SJSA1 (cell line): Measurements from ENCODE around the gene SRRM1. TPM values are rescaled to one million over a fixed set of nuclear protein-coding genes. Genes with fewer than 3 reads are reported as not detected.
A peak's percentile ranks its signal among the peaks of the same experiment; 100 is the strongest.

Experiments used
- DNase-seq, 2 experiments: peaks; one replicate each; pipeline ENCODE4 v3.0.0-alpha.2; 2015 to 2020; ENCODE audit warnings: low spot score in 2 of 2, low read depth in 1 of 2
- H3K27ac ChIP-seq: fragments of 250-450 bp; sonication (Bioruptor Pico); 2 replicates; pipeline ENCODE4 v1.5.1; 2020; ENCODE audit warnings: mild to moderate bottlenecking, moderate library complexity
- H3K27me3 ChIP-seq: fragments of 250-450 bp; sonication (Bioruptor Pico); replicated peaks from 2 replicates; pipeline ENCODE4 v1.5.1; 2020; ENCODE audit warnings: mild to moderate bottlenecking, moderate library complexity
- H3K36me3 ChIP-seq: fragments of 250-450 bp; sonication (Bioruptor Pico); 2 replicates; pipeline ENCODE4 v1.5.1; 2020; ENCODE audit warnings: mild to moderate bottlenecking
- H3K4me1 ChIP-seq: fragments of 250-450 bp; sonication (Bioruptor Pico); replicated peaks from 2 replicates; pipeline ENCODE4 v1.6.1; 2021; ENCODE audit warnings: mild to moderate bottlenecking
- H3K4me3 ChIP-seq: fragments of 250-450 bp; sonication (Bioruptor Pico); 2 replicates; pipeline ENCODE4 v1.5.1; 2020; ENCODE audit warnings: mild to moderate bottlenecking
- H3K9me3 ChIP-seq: fragments of 250-450 bp; sonication (Bioruptor Pico); replicated peaks from 2 replicates; pipeline ENCODE4 v1.5.1; 2020; ENCODE audit warnings: mild to moderate bottlenecking
- total RNA-seq: library from RNA; depleted of rRNA; stranded (reverse); fragments of >200 nt; shearing (Covaris generic); gene quantifications from 2 replicates; pipeline ENCODE4 v1.2.3, GENCODE V29; 2014; rRNA removed

Gene SRRM1
- 30.1 and 35.9 TPM in 2 replicates for total RNA-seq

DNA sequence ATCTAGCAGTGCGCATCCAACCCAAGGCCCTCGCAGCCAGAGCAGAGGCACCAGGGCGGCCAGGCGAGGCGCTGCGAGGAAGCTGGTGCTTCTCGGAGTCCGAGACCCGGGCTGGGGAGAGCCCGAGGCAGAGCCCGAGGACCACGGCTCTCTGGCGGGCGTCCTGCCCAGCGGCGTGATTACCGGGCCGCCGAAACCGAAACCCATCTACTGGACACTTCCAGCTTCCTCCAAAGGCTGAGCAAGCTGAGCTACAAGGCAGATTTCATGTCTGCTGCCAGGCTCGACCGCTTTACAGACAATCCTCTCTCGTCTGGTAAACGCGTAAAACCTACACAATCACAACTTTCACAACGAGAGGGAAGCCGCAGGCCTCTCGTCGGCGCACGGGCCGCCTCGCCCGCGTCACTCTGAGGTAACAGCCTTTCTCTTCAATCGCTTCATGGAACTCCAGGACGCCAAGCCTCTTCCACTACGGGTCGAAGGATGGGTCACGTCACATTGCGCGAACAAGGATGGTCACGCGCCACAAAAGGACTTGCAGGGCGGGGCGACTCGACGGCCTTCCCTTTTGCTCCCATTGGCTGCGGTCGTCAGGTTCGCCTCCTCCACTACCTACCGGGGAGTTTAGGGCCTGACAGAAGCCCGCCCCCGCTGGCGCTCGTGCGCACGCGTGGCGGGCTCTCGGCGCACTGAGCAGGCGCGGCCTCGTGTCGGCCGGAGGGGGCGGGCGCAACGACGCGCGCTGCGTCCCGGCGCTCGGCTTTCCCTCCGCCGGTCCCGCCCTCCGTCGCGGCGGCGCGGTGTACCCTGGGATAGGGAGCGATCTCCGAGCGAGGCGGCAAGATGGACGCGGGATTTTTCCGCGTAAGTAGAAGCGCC, at the start of gene SRRM1:
TSS of gene SRRM1 (plus strand) at position 822 of the 882 bp plus-strand sequence. CDS start at position 847, 25 bp downstream.
- Histone ChIP-seq H3K27me3 (no peaks in the 10 kb centered on the region), H3K27ac (peak within 1 kb of the TSS; percentile 89), H3K36me3 (peaks cover 46% of the 10 kb centered on the region), H3K9me3 (0 out of 2 replicates have a peak, but pooled peaks cover 2% of the 10 kb centered on the region), H3K4me1 (peaks cover 18% of the 10 kb centered on the region), H3K4me3 (peak within 1 kb of the TSS; percentile 55)
- peak; percentile 99 to 100 for DNase-seq

GRCh38 chr1:24594328-24594598, 48.8 kb upstream of the SRRM1 start:
- Histone ChIP-seq H3K36me3 (no peaks in the 10 kb centered on the region), H3K4me1 (peaks cover 47% of the 10 kb centered on the region), H3K9me3 (no peaks in the 10 kb centered on the region), H3K27ac (no peak overlapping the region), H3K4me3 (no peak overlapping the region), H3K27me3 (no peaks in the 10 kb centered on the region)
- no peak for DNase-seq

DNA sequence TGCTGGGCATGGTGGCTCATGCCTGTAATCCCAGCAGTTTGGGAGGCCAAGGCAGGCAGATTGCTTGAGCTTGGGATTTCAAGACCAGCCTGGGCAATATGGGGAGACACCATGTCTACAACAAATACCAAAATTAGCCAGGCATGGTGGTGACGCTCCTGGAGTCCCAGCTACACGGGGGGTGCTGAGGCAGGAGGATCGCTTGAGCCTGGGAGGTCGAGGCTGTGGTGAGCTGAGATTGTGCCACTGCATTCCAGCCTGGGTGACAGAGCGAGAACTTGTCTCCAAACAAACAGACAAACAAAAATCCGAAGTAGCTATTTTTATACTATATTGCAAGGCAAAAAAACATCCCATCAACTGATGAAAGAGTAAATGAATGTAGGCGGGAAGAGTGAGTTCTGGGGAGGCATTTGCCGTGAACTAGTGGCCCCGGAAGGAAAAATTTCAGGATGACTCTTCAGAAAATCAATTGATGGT, 46.7 kb upstream of the SRRM1 start:
- Histone ChIP-seq H3K36me3 (no peaks in the 10 kb centered on the region), H3K4me3 (no peak overlapping the region), H3K27ac (peak overlapping the region; percentile 88), H3K27me3 (no peaks in the 10 kb centered on the region), H3K9me3 (no peaks in the 10 kb centered on the region), H3K4me1 (peaks cover 56% of the 10 kb centered on the region)
- DNase-seq, result peak; percentile 90 to 94

GRCh38 chr1:24599265-24599664, 43.8 kb upstream of the SRRM1 start:
- Histone ChIP-seq H3K27me3 (no peaks in the 10 kb centered on the region), H3K4me1 (peaks cover 57% of the 10 kb centered on the region), H3K4me3 (no peak overlapping the region), H3K36me3 (no peaks in the 10 kb centered on the region), H3K27ac (no peak overlapping the region), H3K9me3 (no peaks in the 10 kb centered on the region)
- DNase-seq, result no peak

- no peak for DNase-seq
- H3K4me3 ChIP-seq, result no peak overlapping the region
- no peaks in the 10 kb centered on the region for H3K36me3 ChIP-seq
- peak overlapping the region; percentile 80 for H3K27ac ChIP-seq
- H3K27me3 ChIP-seq, result no peaks in the 10 kb centered on the region
- H3K9me3 ChIP-seq, result no peaks in the 10 kb centered on the region
- H3K4me1 ChIP-seq, result peaks cover 44% of the 10 kb centered on the region
Observed at GRCh38 chr1:24600551-24600950, 42.6 kb upstream of the SRRM1 start.

- H3K27ac ChIP-seq, result no peak overlapping the region
- peaks cover 11% of the 10 kb centered on the region for H3K4me1 ChIP-seq
- H3K9me3 ChIP-seq, result no peaks in the 10 kb centered on the region
- no peaks in the 10 kb centered on the region for H3K27me3 ChIP-seq
- DNase-seq, result no peak
- H3K4me3 ChIP-seq, result no peak overlapping the region
- no peaks in the 10 kb centered on the region for H3K36me3 ChIP-seq
Observed at GRCh38 chr1:24605534-24606295, 37.4 kb upstream of the SRRM1 start.

DNA sequence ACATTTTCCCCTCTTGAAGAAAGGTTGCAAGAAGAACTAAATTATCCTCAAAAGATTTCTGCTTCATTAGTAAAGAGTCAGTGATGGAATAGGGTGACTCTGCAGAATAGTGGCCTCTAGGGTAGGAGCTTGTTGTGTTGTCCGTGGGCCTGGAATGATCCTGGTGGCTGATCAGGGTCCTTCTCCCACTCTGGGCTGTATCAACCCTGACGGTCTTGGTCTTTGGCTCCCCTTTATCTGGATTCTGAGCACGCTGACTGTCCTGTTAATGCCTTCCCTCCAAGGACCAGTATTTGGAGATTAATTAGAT, 36.9 kb upstream of the SRRM1 start:
- Histone ChIP-seq H3K4me1 (peaks cover 8% of the 10 kb centered on the region), H3K36me3 (no peaks in the 10 kb centered on the region), H3K4me3 (no peak overlapping the region), H3K27me3 (no peaks in the 10 kb centered on the region), H3K27ac (no peak overlapping the region), H3K9me3 (no peaks in the 10 kb centered on the region)
- DNase-seq, result no peak

GRCh38 chr1:24606621-24607020, 36.5 kb upstream of the SRRM1 start:
- no peak overlapping the region for H3K27ac ChIP-seq
- no peak for DNase-seq
- no peak overlapping the region for H3K4me3 ChIP-seq
- H3K4me1 ChIP-seq, result peaks cover 5% of the 10 kb centered on the region
- H3K9me3 ChIP-seq, result no peaks in the 10 kb centered on the region
- no peaks in the 10 kb centered on the region for H3K36me3 ChIP-seq
- H3K27me3 ChIP-seq, result no peaks in the 10 kb centered on the region

- Histone ChIP-seq H3K36me3 (no peaks in the 10 kb centered on the region), H3K4me3 (no peak overlapping the region)
Observed at GRCh38 chr1:24609949-24610517, 33.1 kb upstream of the SRRM1 start.

GRCh38 chr1:24619376-24619775, 23.7 kb upstream of the SRRM1 start:
- Histone ChIP-seq H3K36me3 (no peaks in the 10 kb centered on the region), H3K4me1 (peaks cover 23% of the 10 kb centered on the region), H3K27ac (no peak overlapping the region), H3K9me3 (no peaks in the 10 kb centered on the region), H3K27me3 (no peaks in the 10 kb centered on the region), H3K4me3 (no peak overlapping the region)
- DNase-seq, result peak in 1 of 2 experiments; percentile 30

More at GRCh38 chr1:24609949-24610517, 33.1 kb upstream of the SRRM1 start:
- Histone ChIP-seq H3K9me3 (no peaks in the 10 kb centered on the region), H3K27me3 (no peaks in the 10 kb centered on the region), H3K4me1 (no peaks in the 10 kb centered on the region), H3K27ac (no peak overlapping the region)
- DNase-seq, result no peak

- Histone ChIP-seq H3K9me3 (no peaks in the 10 kb centered on the region), H3K27me3 (no peaks in the 10 kb centered on the region), H3K27ac (no peak overlapping the region), H3K4me1 (peaks cover 23% of the 10 kb centered on the region), H3K4me3 (no peak overlapping the region), H3K36me3 (no peaks in the 10 kb centered on the region)
- no peak for DNase-seq
Observed at GRCh38 chr1:24620678-24621077, 22.4 kb upstream of the SRRM1 start.

- H3K4me1 ChIP-seq, result peaks cover 23% of the 10 kb centered on the region
- H3K36me3 ChIP-seq, result no peaks in the 10 kb centered on the region
- no peak overlapping the region for H3K4me3 ChIP-seq
- no peaks in the 10 kb centered on the region for H3K27me3 ChIP-seq
- H3K9me3 ChIP-seq, result no peaks in the 10 kb centered on the region
- no peak for DNase-seq
- no peak overlapping the region for H3K27ac ChIP-seq
Observed at GRCh38 chr1:24621121-24621520, 22.0 kb upstream of the SRRM1 start.

DNA sequence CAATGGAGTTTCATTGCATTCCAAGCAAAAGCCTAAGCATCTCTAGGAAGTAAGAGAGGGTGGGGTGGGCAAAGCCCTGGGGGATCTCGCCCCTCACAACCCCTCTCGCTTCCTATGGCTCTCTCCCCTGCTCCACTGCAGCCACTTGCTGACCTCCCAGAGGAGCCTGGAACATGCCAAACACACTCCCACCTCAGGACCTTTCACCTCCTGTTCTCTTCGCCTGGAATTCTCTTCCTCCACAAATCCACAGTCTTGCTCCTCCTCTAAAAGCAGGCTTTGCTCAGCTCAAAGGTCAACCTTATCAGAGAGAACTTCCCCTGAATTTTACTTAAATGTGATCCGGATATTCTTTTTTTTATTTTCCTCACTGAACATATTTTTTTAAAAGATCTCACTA, 20.9 kb upstream of the SRRM1 start:
- H3K9me3 ChIP-seq, result no peaks in the 10 kb centered on the region
- peak in 1 of 2 experiments; percentile 24 for DNase-seq
- H3K4me3 ChIP-seq, result no peak overlapping the region
- no peaks in the 10 kb centered on the region for H3K27me3 ChIP-seq
- no peak overlapping the region for H3K27ac ChIP-seq
- no peaks in the 10 kb centered on the region for H3K36me3 ChIP-seq
- H3K4me1 ChIP-seq, result peaks cover 23% of the 10 kb centered on the region

DNA sequence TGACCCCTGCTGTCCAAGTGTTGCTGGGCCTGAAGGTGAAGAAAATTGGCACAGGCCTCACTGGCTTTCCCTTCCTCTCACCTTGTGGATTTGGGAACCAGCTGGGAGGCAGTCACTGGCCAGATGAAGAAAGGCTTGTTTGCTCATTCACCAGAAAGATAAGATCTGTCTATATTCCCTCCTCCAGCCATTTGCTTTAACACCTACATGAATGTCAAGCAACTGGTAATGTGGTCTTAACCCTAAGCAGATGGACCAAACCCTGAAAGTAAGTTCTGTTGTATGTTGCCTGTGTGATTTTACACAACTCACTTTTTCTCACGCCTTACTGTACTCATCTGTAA, 10.3 kb upstream of the SRRM1 start:
- no peak overlapping the region for H3K27ac ChIP-seq
- no peaks in the 10 kb centered on the region for H3K27me3 ChIP-seq
- no peaks in the 10 kb centered on the region for H3K4me1 ChIP-seq
- no peaks in the 10 kb centered on the region for H3K36me3 ChIP-seq
- no peak overlapping the region for H3K4me3 ChIP-seq
- DNase-seq, result no peak
- no peaks in the 10 kb centered on the region for H3K9me3 ChIP-seq
